Thyroid gland (tissue), 4 donors: ENCODE data around the gene RAPGEF4.

Experiments
- CTCF ChIP-seq, 6 experiments: fragments of 200-600 bp in 3 of 6; fragments of 450-650 bp in 3 of 6; sonication (generic) in 3 of 6; IDR thresholded peaks; one replicate each; pipeline ENCODE4 v1.5.1; 2016 to 2019; ENCODE audit warnings: antibody characterized with exemption in 6 of 6, mild to moderate bottlenecking in 2 of 6, inconsistent platforms in 1 of 6, moderate library complexity in 1 of 6
- POLR2A ChIP-seq, 2 donors: fragments of 450-650 bp; IDR thresholded peaks; one replicate each; pipeline ENCODE4 v1.6.1; 2017; ENCODE audit warnings: antibody characterized with exemption in 2 of 2, mild to moderate bottlenecking in 2 of 2, moderate library complexity in 1 of 2

GRCh38 chr2:172792711-172793110 lies 57.1 kb downstream of the RAPGEF4 start:
- TF ChIP-seq CTCF (IDR thresholded peaks at IDR 0.05) (no peak), POLR2A (IDR thresholded peaks at IDR 0.05) (no peak)
